Stomach smooth muscle (tissue), 2 donors: ENCODE measurements around the gene MDP1.
"Not testable (repeated sequence)": the region's sequence is repeated elsewhere in the genome, so short reads cannot be mapped to it uniquely, and the experiment has no call there.

Experiments
- H3K27ac ChIP-seq: one replicate; pipeline ENCODE4 v1.7.0; 2013; ENCODE audit warnings: mild to moderate bottlenecking, low read length, inconsistent platforms
- H3K27me3 ChIP-seq, 2 donors: one replicate each; pipeline ENCODE4 v1.7.0; 2013; ENCODE audit warnings: low read length in 2 of 2; ENCODE audit not compliant: insufficient read depth in 2 of 2, control insufficient read depth in 1 of 2
- H3K36me3 ChIP-seq, 2 donors: one replicate each; pipeline ENCODE4 v1.7.0; 2013; ENCODE audit warnings: low read length in 2 of 2; ENCODE audit not compliant: control insufficient read depth in 2 of 2, insufficient read depth in 2 of 2
- H3K4me1 ChIP-seq: one replicate; pipeline ENCODE4 v1.7.0; 2013; ENCODE audit warnings: low read length; ENCODE audit not compliant: control insufficient read depth, insufficient read depth
- H3K4me3 ChIP-seq, 2 donors: one replicate each; pipeline ENCODE4 v1.7.0; 2013; ENCODE audit warnings: low read length in 2 of 2
- H3K9ac ChIP-seq, 2 donors: one replicate each; pipeline ENCODE4 v1.7.0; 2013; ENCODE audit warnings: low read length in 2 of 2, mild to moderate bottlenecking in 1 of 2
- H3K9me3 ChIP-seq, 2 donors: one replicate each; pipeline ENCODE4 v1.7.0; 2013; ENCODE audit warnings: low read length in 2 of 2; ENCODE audit not compliant: control insufficient read depth in 2 of 2
- donor health status: healthy.
- donor health status: Pancreatic carcinoma.

The MDP1 gene

GRCh38 chr14:24249230-24250021, 33.6 kb upstream of the MDP1 start:
- Histone ChIP-seq H3K27me3 (no peaks in the 10 kb centered on the region), H3K9ac (no peak overlapping the region), H3K9me3 (no peaks in the 10 kb centered on the region), H3K27ac (no peak overlapping the region), H3K4me1 (no peaks in the 10 kb centered on the region), H3K36me3 (no peaks in the 10 kb centered on the region), H3K4me3 (no peak overlapping the region)

GRCh38 chr14:24247422-24247821, 31.6 kb upstream of the MDP1 start:
- H3K4me3 ChIP-seq = no peak overlapping the region
- H3K27ac ChIP-seq = no peak overlapping the region

GRCh38 chr14:24246765-24247212, 30.9 kb upstream of the MDP1 start:
- peaks cover 13% of the 10 kb centered on the region for H3K4me1 ChIP-seq
- H3K36me3 ChIP-seq = no peaks in the 10 kb centered on the region
- H3K27ac ChIP-seq = no peak overlapping the region
- H3K27me3 ChIP-seq = no peaks in the 10 kb centered on the region
- H3K4me3 ChIP-seq = no peak overlapping the region
- H3K9ac ChIP-seq = no peak overlapping the region
- H3K9me3 ChIP-seq = no peaks in the 10 kb centered on the region

More at GRCh38 chr14:24247422-24247821, 31.6 kb upstream of the MDP1 start:
- Histone ChIP-seq H3K9me3 (no peaks in the 10 kb centered on the region), H3K4me1 (peaks cover 9% of the 10 kb centered on the region), H3K9ac (no peak overlapping the region), H3K36me3 (no peaks in the 10 kb centered on the region), H3K27me3 (no peaks in the 10 kb centered on the region)

DNA sequence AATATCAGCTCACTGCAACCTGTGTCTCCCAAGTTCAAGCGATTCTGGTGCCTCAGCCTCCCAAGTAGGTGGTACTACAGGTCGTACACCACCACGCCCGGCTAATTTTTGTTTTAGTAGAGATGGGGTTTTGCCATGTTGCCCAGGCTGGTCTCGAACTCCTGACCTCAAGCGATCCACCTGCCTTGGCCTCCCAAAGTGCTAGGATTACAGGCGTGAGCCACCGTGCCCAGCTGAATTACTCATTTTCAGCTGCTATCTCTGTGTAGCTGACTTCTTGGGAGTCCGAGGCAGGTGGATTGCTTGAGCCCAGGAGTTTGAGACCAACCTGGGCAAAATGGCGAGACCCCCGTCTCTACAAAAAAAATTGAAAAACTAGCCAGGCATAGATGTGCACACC, 29.5 kb upstream of the MDP1 start:
- H3K27me3 ChIP-seq, H3K36me3 ChIP-seq, H3K9ac ChIP-seq, H3K27ac ChIP-seq, H3K4me3 ChIP-seq, H3K9me3 ChIP-seq: not testable (repeated sequence)
- peaks cover 26% of the 10 kb centered on the region for H3K4me1 ChIP-seq

DNA sequence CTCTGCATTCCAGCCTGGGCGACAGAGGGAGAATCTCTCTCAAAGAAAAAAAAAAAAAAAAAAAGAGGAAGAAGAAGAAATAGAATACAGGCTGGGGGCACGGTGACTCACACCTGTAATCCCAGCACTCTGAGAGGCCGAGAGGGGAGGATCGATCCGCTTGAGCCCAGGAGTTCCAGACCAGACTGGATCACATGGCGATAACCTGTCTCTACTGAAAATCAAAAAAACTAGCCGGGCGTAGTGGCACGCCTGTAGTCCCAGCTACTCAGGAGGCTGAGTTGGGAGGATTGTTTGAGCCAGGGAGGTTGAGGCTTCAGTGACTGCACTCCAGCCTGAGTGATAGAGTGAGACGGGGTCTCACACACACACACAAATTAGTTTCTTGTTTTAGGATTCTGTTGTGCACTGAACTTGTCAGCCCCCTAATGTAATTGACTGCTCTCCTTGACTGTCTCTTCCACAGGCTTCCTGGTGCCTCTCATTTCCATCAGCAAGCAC, 27.5 kb upstream of the MDP1 start:
- peak overlapping the region; percentile 94 to 96 for H3K4me3 ChIP-seq
- peak overlapping the region; percentile 98 for H3K9ac ChIP-seq
- no peaks in the 10 kb centered on the region for H3K27me3 ChIP-seq
- no peaks in the 10 kb centered on the region for H3K9me3 ChIP-seq
- peaks cover 38% of the 10 kb centered on the region for H3K4me1 ChIP-seq
- H3K36me3 ChIP-seq = peaks cover 21 to 26% of the 10 kb centered on the region in 2 donors
- peak overlapping the region; percentile 98 for H3K27ac ChIP-seq

DNA sequence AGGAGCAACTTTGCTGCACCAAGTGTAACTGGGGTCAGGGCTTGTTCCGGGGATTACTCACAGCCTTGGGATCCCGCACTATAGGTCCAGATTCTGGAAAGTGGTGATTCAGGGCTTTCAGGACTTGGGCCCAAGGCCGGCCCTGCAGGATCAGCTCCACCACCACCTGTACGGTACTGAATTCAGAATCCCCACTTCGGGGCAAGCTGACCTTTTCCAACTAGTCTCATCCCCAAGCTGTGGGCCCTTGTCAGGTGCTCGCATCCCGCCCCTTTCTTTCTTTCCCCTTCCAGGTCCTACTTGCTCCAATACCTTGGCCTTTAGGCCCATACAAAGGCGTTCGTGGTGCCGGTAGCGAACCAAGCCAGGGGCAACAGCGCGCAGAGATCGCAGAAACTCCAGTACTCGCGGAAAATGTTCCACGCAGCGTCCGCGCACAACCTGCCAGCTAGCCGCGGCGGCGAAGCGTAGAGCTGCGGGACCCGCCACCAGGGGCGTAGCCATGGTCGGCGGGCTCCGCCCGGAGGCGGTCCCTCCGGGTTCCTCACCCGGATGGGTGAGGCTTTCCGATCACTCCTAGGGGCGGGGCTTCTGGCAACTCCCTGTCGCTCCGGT, 26.1 kb upstream of the MDP1 start:
- peak overlapping the region; percentile 94 to 96 for H3K4me3 ChIP-seq
- H3K27ac ChIP-seq = peak overlapping the region; percentile 98
- H3K9ac ChIP-seq = peak overlapping the region; percentile 98
- H3K27me3 ChIP-seq = no peaks in the 10 kb centered on the region
- no peaks in the 10 kb centered on the region for H3K9me3 ChIP-seq
- peaks cover 38% of the 10 kb centered on the region for H3K4me1 ChIP-seq
- peaks cover 36 to 40% of the 10 kb centered on the region in 2 donors for H3K36me3 ChIP-seq

GRCh38 chr14:24240110-24240918, 24.4 kb upstream of the MDP1 start:
- H3K27ac ChIP-seq = no peak overlapping the region
- H3K4me1 ChIP-seq = peaks cover 38% of the 10 kb centered on the region
- no peaks in the 10 kb centered on the region for H3K9me3 ChIP-seq
- H3K9ac ChIP-seq = peak overlapping the region; percentile 29 to 98
- H3K4me3 ChIP-seq = peak overlapping the region in 1 of 2 donors; percentile 35
- H3K36me3 ChIP-seq = peaks cover 50 to 51% of the 10 kb centered on the region in 2 donors
- H3K27me3 ChIP-seq = no peaks in the 10 kb centered on the region

GRCh38 chr14:24238527-24239037, 22.7 kb upstream of the MDP1 start:
- no peak overlapping the region for H3K4me3 ChIP-seq
- H3K27ac ChIP-seq = no peak overlapping the region
- peaks cover 45% of the 10 kb centered on the region for H3K4me1 ChIP-seq
- H3K27me3 ChIP-seq = no peaks in the 10 kb centered on the region
- H3K36me3 ChIP-seq = peaks cover 50 to 58% of the 10 kb centered on the region in 2 donors
- H3K9ac ChIP-seq = no peak overlapping the region
- H3K9me3 ChIP-seq = no peaks in the 10 kb centered on the region

DNA sequence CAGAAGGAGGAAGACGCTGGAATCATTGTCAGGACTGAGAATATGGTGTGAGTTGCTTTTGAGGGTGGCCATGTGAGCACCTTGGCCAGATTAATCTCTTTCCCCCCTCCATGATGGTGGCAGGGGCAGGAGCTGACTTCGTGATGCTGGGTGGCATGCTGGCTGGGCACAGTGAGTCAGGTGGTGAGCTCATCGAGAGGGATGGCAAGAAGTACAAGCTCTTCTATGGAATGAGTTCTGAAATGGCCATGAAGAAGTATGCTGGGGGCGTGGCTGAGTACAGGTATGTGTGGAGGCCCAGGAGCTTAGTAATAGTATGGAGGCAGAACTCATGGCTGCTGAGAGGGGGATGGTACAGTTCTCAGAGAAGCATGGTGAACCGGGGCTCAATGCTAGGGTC, 22.3 kb upstream of the MDP1 start:
- Histone ChIP-seq H3K4me1 (peaks cover 45% of the 10 kb centered on the region), H3K4me3 (no peak overlapping the region), H3K27ac (no peak overlapping the region), H3K27me3 (no peaks in the 10 kb centered on the region), H3K9ac (peak overlapping the region in 1 of 2 donors; percentile 13), H3K36me3 (peaks cover 50 to 58% of the 10 kb centered on the region in 2 donors), H3K9me3 (no peaks in the 10 kb centered on the region)

DNA sequence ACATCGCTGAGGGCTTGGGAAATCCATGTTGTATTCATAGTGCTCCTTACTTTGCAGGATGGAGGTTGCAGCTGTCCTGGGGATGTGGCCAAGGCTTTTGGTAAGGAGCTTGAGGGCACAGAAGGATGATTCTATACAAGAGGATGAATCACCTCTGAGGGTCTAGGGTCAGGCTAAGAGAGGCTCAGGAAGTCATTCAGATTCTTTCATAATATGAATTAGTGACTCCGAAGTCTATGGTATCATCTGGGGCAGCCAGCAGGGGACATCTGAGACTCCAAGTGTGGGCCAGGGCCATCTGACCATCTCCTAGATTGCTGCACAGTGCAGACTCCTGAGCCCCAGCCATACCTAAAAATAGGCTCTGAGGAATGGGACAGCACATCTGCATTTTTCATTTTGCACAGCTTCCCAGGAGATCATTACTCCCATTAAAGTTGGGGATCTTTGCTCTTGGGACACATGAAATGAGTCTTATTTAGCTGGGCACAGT, 21.6 kb upstream of the MDP1 start:
- H3K27me3 ChIP-seq = no peaks in the 10 kb centered on the region
- peaks cover 45% of the 10 kb centered on the region for H3K4me1 ChIP-seq
- H3K9me3 ChIP-seq = no peaks in the 10 kb centered on the region
- no peak overlapping the region for H3K9ac ChIP-seq
- no peak overlapping the region for H3K4me3 ChIP-seq
- peaks cover 50 to 58% of the 10 kb centered on the region in 2 donors for H3K36me3 ChIP-seq
- no peak overlapping the region for H3K27ac ChIP-seq
